ENCODE results near the gene TBX2. TPM values are rescaled to one million over a fixed set of nuclear protein-coding genes. Genes with fewer than 3 reads are reported as not detected.

Gene TBX2
- total RNA-seq, 1 donor from 2014 or later, result 3.6 TPM

- no peak for DNase-seq (ENCODE audit: extremely low read depth, low read depth, low spot score)
Measured at GRCh38 chr17:61411261-61412142, 11.9 kb downstream of the TBX2 start.

GRCh38 chr17:61412143-61412859 is 12.7 kb downstream of the TBX2 start:
- no peak for DNase-seq (ENCODE audit: extremely low read depth, low read depth, low spot score)

GRCh38 chr17:61412860-61413660 is 13.4 kb downstream of the TBX2 start:
- DNase-seq (ENCODE audit: extremely low read depth, low read depth, low spot score), result no peak

GRCh38 chr17:61413661-61414126 is 14.1 kb downstream of the TBX2 start:
- DNase-seq (ENCODE audit: extremely low read depth, low read depth, low spot score), result no peak

- no peak for DNase-seq (ENCODE audit: extremely low read depth, low read depth, low spot score)
Measured at GRCh38 chr17:61414141-61414935, 14.7 kb downstream of the TBX2 start.

- no peak for DNase-seq (ENCODE audit: extremely low read depth, low read depth, low spot score)
Measured at GRCh38 chr17:61414936-61415251, 15.3 kb downstream of the TBX2 start.

GRCh38 chr17:61415374-61416210 is 15.9 kb downstream of the TBX2 start:
- no peak for DNase-seq (ENCODE audit: extremely low read depth, low read depth, low spot score)

GRCh38 chr17:61416211-61416539 is 16.5 kb downstream of the TBX2 start:
- DNase-seq (ENCODE audit: extremely low read depth, low read depth, low spot score), result no peak

GRCh38 chr17:61416540-61417363 is 17.1 kb downstream of the TBX2 start:
- DNase-seq (ENCODE audit: extremely low read depth, low read depth, low spot score), result no peak

GRCh38 chr17:61418449-61418848 is 18.8 kb downstream of the TBX2 start:
- DNase-seq (ENCODE audit: extremely low read depth, low read depth, low spot score), result no peak

GRCh38 chr17:61419496-61420046 is 19.9 kb downstream of the TBX2 start:
- DNase-seq (ENCODE audit: extremely low read depth, low read depth, low spot score), result no peak

- no peak for DNase-seq (ENCODE audit: extremely low read depth, low read depth, low spot score)
Measured at GRCh38 chr17:61420052-61420451, 20.4 kb downstream of the TBX2 start.

GRCh38 chr17:61420745-61421398 is 21.2 kb downstream of the TBX2 start:
- DNase-seq (ENCODE audit: extremely low read depth, low read depth, low spot score), result no peak

- no peak for DNase-seq (ENCODE audit: extremely low read depth, low read depth, low spot score)
Measured at GRCh38 chr17:61421460-61421859, 21.8 kb downstream of the TBX2 start.

- no peak for DNase-seq (ENCODE audit: extremely low read depth, low read depth, low spot score)
Measured at GRCh38 chr17:61422116-61422799, 22.6 kb downstream of the TBX2 start.

GRCh38 chr17:61422869-61423268 is 23.2 kb downstream of the TBX2 start:
- DNase-seq (ENCODE audit: extremely low read depth, low read depth, low spot score), result no peak

GRCh38 chr17:61423967-61424649 is 24.5 kb downstream of the TBX2 start:
- no peak for DNase-seq (ENCODE audit: extremely low read depth, low read depth, low spot score)
